ENCODE results near the gene DYNLT1. TPM values are rescaled to one million over a fixed set of nuclear protein-coding genes. Genes with fewer than 3 reads are reported as not detected.

The DYNLT1 gene
- total and polyA plus RNA-seq, 2 experiments from 2014 or later, result 60.9 to 241 TPM

DNA sequence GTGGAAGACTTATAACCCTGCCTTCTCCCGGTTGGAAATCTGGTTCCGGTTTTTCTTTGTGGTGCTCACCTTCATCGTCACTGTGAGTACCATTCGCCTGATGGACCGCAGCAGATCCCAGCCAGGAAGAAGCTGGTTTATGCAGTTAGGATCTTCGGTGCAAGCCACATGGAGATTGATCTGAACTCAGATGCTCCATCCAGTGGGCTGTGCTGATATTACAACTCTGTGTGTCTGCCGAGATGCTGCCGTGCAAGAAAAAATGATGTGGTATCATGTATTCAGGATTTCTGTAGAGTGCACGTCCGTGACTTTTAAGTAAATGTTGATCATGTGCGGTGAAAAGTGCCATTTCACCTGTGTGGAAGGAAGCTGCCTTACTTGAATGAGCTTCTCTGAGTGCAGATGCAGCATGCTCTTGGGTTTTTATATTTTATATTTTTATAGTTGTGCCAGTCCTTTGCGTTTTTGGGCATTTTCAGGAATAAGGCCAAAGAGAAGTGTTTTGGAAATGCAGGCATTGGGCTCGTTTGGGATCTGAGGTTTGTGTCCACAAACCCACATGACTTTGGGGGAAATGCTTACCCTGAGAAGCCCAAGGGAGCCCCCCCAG is 39.2 kb downstream of the DYNLT1 start (continued):
- TF ChIP-seq, protein P1, sequence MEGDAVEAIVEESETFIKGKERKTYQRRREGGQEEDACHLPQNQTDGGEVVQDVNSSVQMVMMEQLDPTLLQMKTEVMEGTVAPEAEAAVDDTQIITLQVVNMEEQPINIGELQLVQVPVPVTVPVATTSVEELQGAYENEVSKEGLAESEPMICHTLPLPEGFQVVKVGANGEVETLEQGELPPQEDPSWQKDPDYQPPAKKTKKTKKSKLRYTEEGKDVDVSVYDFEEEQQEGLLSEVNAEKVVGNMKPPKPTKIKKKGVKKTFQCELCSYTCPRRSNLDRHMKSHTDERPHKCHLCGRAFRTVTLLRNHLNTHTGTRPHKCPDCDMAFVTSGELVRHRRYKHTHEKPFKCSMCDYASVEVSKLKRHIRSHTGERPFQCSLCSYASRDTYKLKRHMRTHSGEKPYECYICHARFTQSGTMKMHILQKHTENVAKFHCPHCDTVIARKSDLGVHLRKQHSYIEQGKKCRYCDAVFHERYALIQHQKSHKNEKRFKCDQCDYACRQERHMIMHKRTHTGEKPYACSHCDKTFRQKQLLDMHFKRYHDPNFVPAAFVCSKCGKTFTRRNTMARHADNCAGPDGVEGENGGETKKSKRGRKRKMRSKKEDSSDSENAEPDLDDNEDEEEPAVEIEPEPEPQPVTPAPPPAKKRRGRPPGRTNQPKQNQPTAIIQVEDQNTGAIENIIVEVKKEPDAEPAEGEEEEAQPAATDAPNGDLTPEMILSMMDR (conservative IDR thresholded peaks at IDR 0.05; ENCODE audit: low read depth in 2 of 2), result peak; percentile 73 to 74

DNA sequence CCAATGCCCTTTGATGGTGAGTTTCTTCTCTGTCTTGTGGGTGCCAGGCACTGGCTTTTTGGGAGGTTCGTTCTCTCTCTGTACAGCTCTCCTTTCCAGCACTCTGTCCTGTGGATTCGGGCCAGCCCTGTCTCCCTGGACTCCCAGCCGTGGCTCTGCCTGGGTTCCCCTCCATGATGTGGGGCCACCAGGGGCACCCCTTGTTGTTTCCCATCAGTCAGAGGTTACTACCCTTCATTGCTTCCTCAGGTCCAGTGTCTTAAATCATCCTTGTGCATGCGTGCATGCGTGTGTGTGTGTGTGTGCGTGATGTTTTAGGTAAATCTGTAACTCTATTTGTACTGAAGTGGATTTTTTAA is 40.5 kb downstream of the DYNLT1 start:
- Histone ChIP-seq H3K27me3 (ENCODE audit: insufficient read depth) (no peaks in the 10 kb centered on the region), H3K79me2 (replicated peaks; ENCODE audit: insufficient read depth) (0 out of 2 replicates have a peak, but pooled peaks cover 3% of the 10 kb centered on the region), H3K4me2 (no peak overlapping the region), H3K9me2 (ENCODE audit: insufficient read depth) (no peaks in the 10 kb centered on the region), H3K36me3 (ENCODE audit: insufficient read depth) (peaks cover 4% of the 10 kb centered on the region), H3F3A (replicated peaks; ENCODE audit: low read depth) (no peaks in the 10 kb centered on the region), H2AFZ (no peak overlapping the region), H3K27ac (ENCODE audit: low read depth) (no peak overlapping the region), H3K4me1 (ENCODE audit: insufficient read depth) (no peaks in the 10 kb centered on the region), H3K4me3 (no peak overlapping the region), H4K20me1 (replicated peaks; ENCODE audit: insufficient read depth) (peaks cover 10% of the 10 kb centered on the region; the same call in 1 of the 2 replicates)
- ATAC-seq (no peak), DNase-seq (ENCODE audit: low spot score) (no peak)
- Mint-ChIP-seq H3K27me3 (ENCODE audit: insufficient read depth, low read depth, poor library complexity) (peaks cover 4% of the 10 kb centered on the region), H3K4me1 (no peaks in the 10 kb centered on the region), H3K9me3 (no peaks in the 10 kb centered on the region; the same call in 2 of the 3 replicates), H3K27ac (no peak overlapping the region; the same call in 1 of the 2 replicates), H3K36me3 (ENCODE audit: low read depth) (peaks cover 43% of the 10 kb centered on the region), H3K4me3 (no peak overlapping the region)
- TF ChIP-seq EZH2 (IDR thresholded peaks at IDR 0.05; ENCODE audit: low read depth, unreplicated experiment), result no peak
- no peak for TF ChIP-seq JUNB (IDR thresholded peaks at IDR 0.05; ENCODE audit: unreplicated experiment)
- TF ChIP-seq, protein P1 (conservative IDR thresholded peaks at IDR 0.05; ENCODE audit: low read depth in 2 of 2), result no peak
- no peak for TF ChIP-seq CREB1 (CRISPR knock-in tag; IDR thresholded peaks at IDR 0.05; ENCODE audit: low read depth)
- no peak for TF ChIP-seq POLR2AphosphoS5 (IDR thresholded peaks at IDR 0.05; ENCODE audit: low read depth)
- TF ChIP-seq, protein P2, sequence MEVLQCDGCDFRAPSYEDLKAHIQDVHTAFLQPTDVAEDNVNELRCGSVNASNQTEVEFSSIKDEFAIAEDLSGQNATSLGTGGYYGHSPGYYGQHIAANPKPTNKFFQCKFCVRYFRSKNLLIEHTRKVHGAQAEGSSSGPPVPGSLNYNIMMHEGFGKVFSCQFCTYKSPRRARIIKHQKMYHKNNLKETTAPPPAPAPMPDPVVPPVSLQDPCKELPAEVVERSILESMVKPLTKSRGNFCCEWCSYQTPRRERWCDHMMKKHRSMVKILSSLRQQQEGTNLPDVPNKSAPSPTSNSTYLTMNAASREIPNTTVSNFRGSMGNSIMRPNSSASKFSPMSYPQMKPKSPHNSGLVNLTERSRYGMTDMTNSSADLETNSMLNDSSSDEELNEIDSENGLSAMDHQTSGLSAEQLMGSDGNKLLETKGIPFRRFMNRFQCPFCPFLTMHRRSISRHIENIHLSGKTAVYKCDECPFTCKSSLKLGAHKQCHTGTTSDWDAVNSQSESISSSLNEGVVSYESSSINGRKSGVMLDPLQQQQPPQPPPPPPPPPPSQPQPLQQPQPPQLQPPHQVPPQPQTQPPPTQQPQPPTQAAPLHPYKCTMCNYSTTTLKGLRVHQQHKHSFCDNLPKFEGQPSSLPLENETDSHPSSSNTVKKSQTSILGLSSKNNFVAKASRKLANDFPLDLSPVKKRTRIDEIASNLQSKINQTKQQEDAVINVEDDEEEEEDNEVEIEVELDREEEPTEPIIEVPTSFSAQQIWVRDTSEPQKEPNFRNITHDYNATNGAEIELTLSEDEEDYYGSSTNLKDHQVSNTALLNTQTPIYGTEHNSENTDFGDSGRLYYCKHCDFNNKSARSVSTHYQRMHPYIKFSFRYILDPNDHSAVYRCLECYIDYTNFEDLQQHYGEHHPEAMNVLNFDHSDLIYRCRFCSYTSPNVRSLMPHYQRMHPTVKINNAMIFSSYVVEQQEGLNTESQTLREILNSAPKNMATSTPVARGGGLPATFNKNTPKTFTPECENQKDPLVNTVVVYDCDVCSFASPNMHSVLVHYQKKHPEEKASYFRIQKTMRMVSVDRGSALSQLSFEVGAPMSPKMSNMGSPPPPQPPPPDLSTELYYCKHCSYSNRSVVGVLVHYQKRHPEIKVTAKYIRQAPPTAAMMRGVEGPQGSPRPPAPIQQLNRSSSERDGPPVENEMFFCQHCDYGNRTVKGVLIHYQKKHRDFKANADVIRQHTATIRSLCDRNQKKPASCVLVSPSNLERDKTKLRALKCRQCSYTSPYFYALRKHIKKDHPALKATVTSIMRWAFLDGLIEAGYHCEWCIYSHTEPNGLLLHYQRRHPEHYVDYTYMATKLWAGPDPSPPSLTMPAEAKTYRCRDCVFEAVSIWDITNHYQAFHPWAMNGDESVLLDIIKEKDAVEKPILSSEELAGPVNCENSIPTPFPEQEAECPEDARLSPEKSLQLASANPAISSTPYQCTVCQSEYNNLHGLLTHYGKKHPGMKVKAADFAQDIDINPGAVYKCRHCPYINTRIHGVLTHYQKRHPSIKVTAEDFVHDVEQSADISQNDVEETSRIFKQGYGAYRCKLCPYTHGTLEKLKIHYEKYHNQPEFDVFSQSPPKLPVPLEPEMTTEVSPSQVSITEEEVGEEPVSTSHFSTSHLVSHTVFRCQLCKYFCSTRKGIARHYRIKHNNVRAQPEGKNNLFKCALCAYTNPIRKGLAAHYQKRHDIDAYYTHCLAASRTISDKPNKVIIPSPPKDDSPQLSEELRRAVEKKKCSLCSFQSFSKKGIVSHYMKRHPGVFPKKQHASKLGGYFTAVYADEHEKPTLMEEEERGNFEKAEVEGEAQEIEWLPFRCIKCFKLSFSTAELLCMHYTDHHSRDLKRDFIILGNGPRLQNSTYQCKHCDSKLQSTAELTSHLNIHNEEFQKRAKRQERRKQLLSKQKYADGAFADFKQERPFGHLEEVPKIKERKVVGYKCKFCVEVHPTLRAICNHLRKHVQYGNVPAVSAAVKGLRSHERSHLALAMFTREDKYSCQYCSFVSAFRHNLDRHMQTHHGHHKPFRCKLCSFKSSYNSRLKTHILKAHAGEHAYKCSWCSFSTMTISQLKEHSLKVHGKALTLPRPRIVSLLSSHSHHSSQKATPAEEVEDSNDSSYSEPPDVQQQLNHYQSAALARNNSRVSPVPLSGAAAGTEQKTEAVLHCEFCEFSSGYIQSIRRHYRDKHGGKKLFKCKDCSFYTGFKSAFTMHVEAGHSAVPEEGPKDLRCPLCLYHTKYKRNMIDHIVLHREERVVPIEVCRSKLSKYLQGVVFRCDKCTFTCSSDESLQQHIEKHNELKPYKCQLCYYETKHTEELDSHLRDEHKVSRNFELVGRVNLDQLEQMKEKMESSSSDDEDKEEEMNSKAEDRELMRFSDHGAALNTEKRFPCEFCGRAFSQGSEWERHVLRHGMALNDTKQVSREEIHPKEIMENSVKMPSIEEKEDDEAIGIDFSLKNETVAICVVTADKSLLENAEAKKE (CRISPR knock-in tag; IDR thresholded peaks at IDR 0.05), result no peak
- TF ChIP-seq NANOG (IDR thresholded peaks at IDR 0.05; ENCODE audit: borderline replicate concordance), result no peak
- TF ChIP-seq ZNF331 (CRISPR knock-in tag; IDR thresholded peaks at IDR 0.05; ENCODE audit: low read depth), result no peak
- TF ChIP-seq, protein P3, sequence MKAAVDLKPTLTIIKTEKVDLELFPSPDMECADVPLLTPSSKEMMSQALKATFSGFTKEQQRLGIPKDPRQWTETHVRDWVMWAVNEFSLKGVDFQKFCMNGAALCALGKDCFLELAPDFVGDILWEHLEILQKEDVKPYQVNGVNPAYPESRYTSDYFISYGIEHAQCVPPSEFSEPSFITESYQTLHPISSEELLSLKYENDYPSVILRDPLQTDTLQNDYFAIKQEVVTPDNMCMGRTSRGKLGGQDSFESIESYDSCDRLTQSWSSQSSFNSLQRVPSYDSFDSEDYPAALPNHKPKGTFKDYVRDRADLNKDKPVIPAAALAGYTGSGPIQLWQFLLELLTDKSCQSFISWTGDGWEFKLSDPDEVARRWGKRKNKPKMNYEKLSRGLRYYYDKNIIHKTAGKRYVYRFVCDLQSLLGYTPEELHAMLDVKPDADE (IDR thresholded peaks at IDR 0.05), result no peak
- TF ChIP-seq STAT1 (IDR thresholded peaks at IDR 0.05; ENCODE audit: unreplicated experiment), result no peak

Measured in GM23338 (cell line).